Lower leg skin (tissue), 4 donors: ENCODE data around the gene PFDN1. TPM values are rescaled to one million over a fixed set of nuclear protein-coding genes. Genes with fewer than 3 reads are reported as not detected.

Source experiments
- DNase-seq, 2 donors: peaks; one replicate each; pipeline ENCODE4 v3.0.0-alpha.2; 2019; ENCODE audit warnings: low spot score in 2 of 2
- H3K4me3 ChIP-seq: fragments of 200-600 bp; sonication (generic); 2 replicates; pipeline ENCODE4 v1.5.1; 2017; ENCODE audit warnings: mild to moderate bottlenecking, low read depth; ENCODE audit not compliant: poor library complexity, severe bottlenecking
- CTCF ChIP-seq, 3 donors: fragments of 450-650 bp; IDR thresholded peaks; one replicate each; pipeline ENCODE4 v1.5.1; 2016; ENCODE audit warnings: antibody characterized with exemption in 3 of 3, mild to moderate bottlenecking in 3 of 3, moderate library complexity in 2 of 3
- POLR2A ChIP-seq, 2 donors: fragments of 450-650 bp; IDR thresholded peaks; one replicate each; pipeline ENCODE4 v1.6.1; 2016 to 2017; ENCODE audit warnings: antibody characterized with exemption in 2 of 2, mild to moderate bottlenecking in 1 of 2, moderate library complexity in 1 of 2
- WGBS, 2 donors: methylation state at CpG; one replicate each; pipeline ENCODE4 v1.1.5; 2018; 5-methylcytosine and 5-hydroxymethylcytosine counted together
- intact Hi-C: fragments of 100-400 bp; cut with DNase I; formaldehyde crosslinking; loops from one replicate; pipeline ENCODE4 v1.15.0; 2023; ENCODE audit warnings: low total_unique reads
- total RNA-seq, 4 donors: library from RNA; depleted of rRNA; stranded (reverse); fragments of >200 nt; gene quantifications; one replicate each; pipeline ENCODE4 v1.1.0, GENCODE V29; 2016

PFDN1 gene
- total RNA-seq, 4 donors from 2014 or later: 43.3 to 78.6 (median 59.7) TPM

GRCh38 chr5:140325486-140325885 is 22.6 kb upstream of the PFDN1 start:
- H3K4me3 ChIP-seq: no peak overlapping the region
- no peak for DNase-seq
- intact Hi-C loops: no loop called here
- WGBS, 2 donors: 85% methylated on average over 3 of the region's 3 CpGs
- TF ChIP-seq POLR2A (IDR thresholded peaks at IDR 0.05) (no peak), CTCF (IDR thresholded peaks at IDR 0.05) (no peak)

GRCh38 chr5:140324617-140325241 is 21.8 kb upstream of the PFDN1 start:
- no peak overlapping the region for H3K4me3 ChIP-seq
- DNase-seq: no peak
- no peak for TF ChIP-seq CTCF (IDR thresholded peaks at IDR 0.05)
- TF ChIP-seq POLR2A (IDR thresholded peaks at IDR 0.05): no peak
- intact Hi-C loops: no loop called here
- 45 to 70% methylated on average over 1 of the region's 1 CpG for WGBS, 2 donors

GRCh38 chr5:140324041-140324600 is 21.2 kb upstream of the PFDN1 start:
- intact Hi-C loops: no loop called here
- TF ChIP-seq POLR2A (IDR thresholded peaks at IDR 0.05) (no peak), CTCF (IDR thresholded peaks at IDR 0.05) (no peak)
- no peak for DNase-seq
- no peak overlapping the region for H3K4me3 ChIP-seq
- WGBS, 2 donors: 77 to 86% methylated on average over 5 of the region's 5 CpGs

GRCh38 chr5:140322751-140323731 is 20.1 kb upstream of the PFDN1 start:
- TF ChIP-seq CTCF (IDR thresholded peaks at IDR 0.05): no peak
- no peak for TF ChIP-seq POLR2A (IDR thresholded peaks at IDR 0.05)
- no peak overlapping the region for H3K4me3 ChIP-seq
- 45 to 53% methylated on average over 9 of the region's 9 CpGs for WGBS, 2 donors
- intact Hi-C loops: no loop called here
- DNase-seq: peak in 1 of 2 donors; percentile 81

- intact Hi-C loops: no loop called here
- DNase-seq: peak; percentile 62 to 85
- no peak overlapping the region for H3K4me3 ChIP-seq
- TF ChIP-seq CTCF (IDR thresholded peaks at IDR 0.05): no peak
- no peak for TF ChIP-seq POLR2A (IDR thresholded peaks at IDR 0.05)
- WGBS, 2 donors: 72 to 74% methylated on average over 2 of the region's 2 CpGs
Observed at GRCh38 chr5:140321796-140322195, 18.9 kb upstream of the PFDN1 start.
